A549 (cell line): ENCODE measurements around the gene GGN. TPM values are rescaled to one million over a fixed set of nuclear protein-coding genes. Genes with fewer than 3 reads are reported as not detected.

Source experiments
- ATAC-seq, 2 experiments: fragments of 200-7000 bp in 1 of 2; fragments of >200 bp in 1 of 2; cut with Nextera tagmentation in 1 of 2; cut with Tn5 transposase in 1 of 2; 3 replicates each; pipeline versions ENCODE4 v1.8.0 to v1.9.1; 2018 to 2020; ENCODE audit warnings: mild to moderate bottlenecking in 1 of 2, moderate library complexity in 1 of 2
- CTCF ChIA-PET: fragments of 300-600 bp; sonication (Branson Sonifier 250); formaldehyde crosslinking; extraction: SDS; loops from one replicate; lab custom pipeline; 2021; ENCODE audit warnings: antibody characterized with exemption, inconsistent platforms; lab: Yijun Ruan, JAX
- POLR2A ChIA-PET: fragments of 350-600 bp; formaldehyde crosslinking; extraction: SDS; loops from one replicate; lab custom pipeline; 2021; ENCODE audit warnings: antibody characterized with exemption, inconsistent platforms; lab: Yijun Ruan, JAX
- DNase-seq, 2 experiments: peaks; one replicate each; pipeline versions ENCODE4 v3.0.0 to v3.0.0-alpha.2; 2011 to 2016; ENCODE audit warnings: low read depth in 1 of 2, low spot score in 1 of 2
- FAIRE-seq: peaks from 2 replicates; lab custom pipeline; 2011; peaks lifted over from hg19 to GRCh38; lab: Jason Lieb, UNC
- H3K27ac ChIP-seq, 2 experiments: fragments of >200 bp; sonication (Bioruptor Twin); formaldehyde crosslinking; 3 replicates each; pipeline ENCODE4 v1.5.1; 2016 to 2017
- H3K4me1 ChIP-seq: fragments of >200 bp; sonication (Bioruptor Twin); formaldehyde crosslinking; 3 replicates; pipeline ENCODE4 v1.6.1; 2016
- H3K4me2 ChIP-seq: fragments of >200 bp; sonication (Bioruptor Twin); formaldehyde crosslinking; 3 replicates; pipeline ENCODE4 v1.6.1; 2016
- H3K4me3 ChIP-seq: fragments of >200 bp; sonication (Bioruptor Twin); formaldehyde crosslinking; 3 replicates; pipeline ENCODE4 v1.5.1; 2016
- H3K9me3 ChIP-seq: fragments of >200 bp; sonication (Bioruptor Twin); formaldehyde crosslinking; 3 replicates; pipeline ENCODE4 v1.6.1; 2016
- CEBPB ChIP-seq, 2 experiments: fragments of >200 bp in 1 of 2; sonication (Bioruptor Twin) in 1 of 2; formaldehyde crosslinking in 1 of 2; IDR thresholded peaks; 2 replicates each; pipeline ENCODE4 v1.6.1; 2012 to 2016
- E2F6 ChIP-seq: IDR thresholded peaks from 2 replicates; pipeline ENCODE4 v1.6.1; 2012; ENCODE audit warnings: low read depth, borderline replicate concordance
- EP300 ChIP-seq, 2 experiments: fragments of >200 bp; sonication (Bioruptor Twin); formaldehyde crosslinking; IDR thresholded peaks; 2 replicates in 1 of 2; 3 replicates in 1 of 2; pipeline ENCODE4 v1.6.1; 2016 to 2017
- RARB ChIP-seq: fragments of 250-450 bp; sonication (Bioruptor Pico); IDR thresholded peaks from 2 replicates; pipeline ENCODE4 v1.8.0; 2021; ENCODE audit warnings: mild to moderate bottlenecking, moderate library complexity
- RFX5 ChIP-seq: fragments of 450-650 bp; IDR thresholded peaks from 2 replicates; pipeline ENCODE4 v1.7.1; 2014; ENCODE audit warnings: antibody characterized with exemption, mild to moderate bottlenecking, moderate library complexity
- RNF2 ChIP-seq: fragments of 200-600 bp; sonication (generic); IDR thresholded peaks from 2 replicates; pipeline ENCODE4 v1.6.1; 2016; ENCODE audit warnings: low read depth, mild to moderate bottlenecking, antibody characterized with exemption, moderate library complexity, borderline replicate concordance
- SREBF2 ChIP-seq: fragments of 450-650 bp; IDR thresholded peaks from 2 replicates; pipeline ENCODE4 v1.6.1; 2014; ENCODE audit warnings: mild to moderate bottlenecking, moderate library complexity
- ZNF302 ChIP-seq: fragments of 250-450 bp; sonication (Bioruptor Pico); IDR thresholded peaks from 2 replicates; pipeline ENCODE4 v1.9.0; 2021; ENCODE audit warnings: inconsistent platforms, mild to moderate bottlenecking, moderate library complexity
- ZSCAN20 ChIP-seq: fragments of 250-450 bp; sonication (Bioruptor Pico); IDR thresholded peaks from 2 replicates; pipeline ENCODE4 v1.8.0; 2022; ENCODE audit warnings: mild to moderate bottlenecking, moderate library complexity
- WGBS: methylation state at CpG from one replicate; pipeline ENCODE4 v1.1.6; 2017; ENCODE audit errors: missing lambda C conversion rate; 5-methylcytosine and 5-hydroxymethylcytosine counted together
- polyA plus RNA-seq, 4 experiments: library from polyadenylated mRNA; depleted of rRNA in 3 of 4; stranded (reverse); fragments of >200 nt; fragmentation: RNase III in 1 of 4; extraction: RNeasy Plus Mini Kit Qiagen cat#74134 plus additional on column Dnase treatment in 1 of 4; gene quantifications; 2 replicates in 3 of 4; 3 replicates in 1 of 4; pipeline ENCODE4 v1.2.3, GENCODE V29; 2011 to 2017
- TF ChIP-seq, protein P1 (sequence below): IDR thresholded peaks from 2 replicates; pipeline ENCODE4 v1.6.1; 2012
- TF ChIP-seq, protein P2 (sequence below): fragments of 200-600 bp; sonication (generic); IDR thresholded peaks from 2 replicates; pipeline ENCODE4 v1.6.1; 2016; ENCODE audit warnings: antibody characterized with exemption, mild to moderate bottlenecking, moderate library complexity
- TF ChIP-seq, protein P3 (sequence below): fragments of 150-350 bp; IDR thresholded peaks from 2 replicates; pipeline ENCODE4 v1.6.1; 2014; ENCODE audit warnings: low read depth, mild to moderate bottlenecking, low read length
- TF ChIP-seq, protein P4 (sequence below): fragments of >200 bp; sonication (Bioruptor Twin); formaldehyde crosslinking; IDR thresholded peaks from 3 replicates; pipeline ENCODE4 v1.6.1; 2016
- TF ChIP-seq, protein P5 (sequence below): fragments of >200 bp; sonication (Bioruptor Twin); formaldehyde crosslinking; IDR thresholded peaks from 2 replicates; pipeline ENCODE4 v1.6.1; 2016

GGN gene
- polyA plus RNA-seq, 2 of the 4 experiments (the other 2 are of a cell fraction): 0.46 TPM; not detected in 1

DNA sequence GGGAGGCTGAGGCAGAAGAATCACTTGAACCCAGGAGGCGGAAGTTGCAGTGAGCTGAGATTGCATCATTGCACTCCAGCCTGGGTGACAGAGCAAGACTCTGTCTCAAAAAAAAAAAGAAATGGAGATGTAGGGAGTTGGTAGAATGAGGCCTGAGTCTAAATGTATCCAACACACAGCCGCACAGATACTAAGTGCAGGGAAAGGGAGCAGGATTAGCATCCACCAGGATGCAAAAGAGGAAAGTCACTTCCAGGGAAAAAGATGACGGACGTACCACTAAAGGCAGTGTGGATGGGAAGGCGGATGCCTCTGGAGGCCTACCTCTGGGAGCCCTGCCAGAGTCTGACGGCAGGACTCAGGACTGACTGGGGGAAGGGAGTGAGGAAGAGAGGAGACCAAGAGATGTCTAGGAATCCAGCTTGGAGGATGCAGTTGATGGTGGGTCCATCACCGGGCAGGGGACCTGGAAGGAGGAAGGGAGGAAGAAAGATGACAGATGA is 21.8 kb upstream of the GGN start:
- TF ChIP-seq CEBPB (IDR thresholded peaks at IDR 0.05) (peak in 1 of 2 experiments; percentile 24; a peak in 1 of 4 replicates), RNF2 (no peak)
- Histone ChIP-seq H3K9me3 (no peaks in the 10 kb centered on the region), H3K4me3 (no peak overlapping the region), H3K4me1 (peaks cover 9% of the 10 kb centered on the region), H3K4me2 (no peak overlapping the region), H3K27ac (no peak overlapping the region)
- POLR2A ChIA-PET: interaction anchor here (1.2 kb wide), 1 partner anchor 512 kb away, joined by 9 read pairs; no protein-coding TSS in a partner anchor
- ATAC-seq (peak; percentile 7 to 38; a peak in 3 of 6 replicates), DNase-seq (peak in 1 of 2 experiments; percentile 42), FAIRE-seq (peak; percentile 36)
- CTCF ChIA-PET: interaction anchor here (0.9 to 9.9 kb wide), 5 partner anchors 10 to 478 kb away, joined by 3 to 172 read pairs (median 8); no protein-coding TSS in a partner anchor
- WGBS: 76% methylated on average over 7 of the region's 7 CpGs

GRCh38 chr19:38405276-38405675 is 17.4 kb upstream of the GGN start:
- H3K4me2 ChIP-seq: no peak overlapping the region
- ChIA-PET CTCF (interaction anchor here (0.8 to 14.1 kb wide), 16 partner anchors 9 to 526 kb away, joined by 3 to 254 read pairs (median 30); partner anchors contain the start of genes GGN, MRPS12, NFKBIB and RASGRP4), POLR2A (interaction anchor here (1.0 kb wide), 1 partner anchor 227 kb away, joined by 3 read pairs; no protein-coding TSS in a partner anchor)
- WGBS: 91% methylated on average over 8 of the region's 8 CpGs
- FAIRE-seq (no peak), DNase-seq (no peak), ATAC-seq (no peak)
- H3K4me3 ChIP-seq: no peak overlapping the region
- no peaks in the 10 kb centered on the region for H3K9me3 ChIP-seq
- TF ChIP-seq, protein P1, sequence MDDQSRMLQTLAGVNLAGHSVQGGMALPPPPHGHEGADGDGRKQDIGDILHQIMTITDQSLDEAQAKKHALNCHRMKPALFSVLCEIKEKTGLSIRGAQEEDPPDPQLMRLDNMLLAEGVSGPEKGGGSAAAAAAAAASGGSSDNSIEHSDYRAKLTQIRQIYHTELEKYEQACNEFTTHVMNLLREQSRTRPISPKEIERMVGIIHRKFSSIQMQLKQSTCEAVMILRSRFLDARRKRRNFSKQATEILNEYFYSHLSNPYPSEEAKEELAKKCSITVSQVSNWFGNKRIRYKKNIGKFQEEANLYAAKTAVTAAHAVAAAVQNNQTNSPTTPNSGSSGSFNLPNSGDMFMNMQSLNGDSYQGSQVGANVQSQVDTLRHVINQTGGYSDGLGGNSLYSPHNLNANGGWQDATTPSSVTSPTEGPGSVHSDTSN: no peak
- TF ChIP-seq RFX5: no peak
- TF ChIP-seq, protein P2, sequence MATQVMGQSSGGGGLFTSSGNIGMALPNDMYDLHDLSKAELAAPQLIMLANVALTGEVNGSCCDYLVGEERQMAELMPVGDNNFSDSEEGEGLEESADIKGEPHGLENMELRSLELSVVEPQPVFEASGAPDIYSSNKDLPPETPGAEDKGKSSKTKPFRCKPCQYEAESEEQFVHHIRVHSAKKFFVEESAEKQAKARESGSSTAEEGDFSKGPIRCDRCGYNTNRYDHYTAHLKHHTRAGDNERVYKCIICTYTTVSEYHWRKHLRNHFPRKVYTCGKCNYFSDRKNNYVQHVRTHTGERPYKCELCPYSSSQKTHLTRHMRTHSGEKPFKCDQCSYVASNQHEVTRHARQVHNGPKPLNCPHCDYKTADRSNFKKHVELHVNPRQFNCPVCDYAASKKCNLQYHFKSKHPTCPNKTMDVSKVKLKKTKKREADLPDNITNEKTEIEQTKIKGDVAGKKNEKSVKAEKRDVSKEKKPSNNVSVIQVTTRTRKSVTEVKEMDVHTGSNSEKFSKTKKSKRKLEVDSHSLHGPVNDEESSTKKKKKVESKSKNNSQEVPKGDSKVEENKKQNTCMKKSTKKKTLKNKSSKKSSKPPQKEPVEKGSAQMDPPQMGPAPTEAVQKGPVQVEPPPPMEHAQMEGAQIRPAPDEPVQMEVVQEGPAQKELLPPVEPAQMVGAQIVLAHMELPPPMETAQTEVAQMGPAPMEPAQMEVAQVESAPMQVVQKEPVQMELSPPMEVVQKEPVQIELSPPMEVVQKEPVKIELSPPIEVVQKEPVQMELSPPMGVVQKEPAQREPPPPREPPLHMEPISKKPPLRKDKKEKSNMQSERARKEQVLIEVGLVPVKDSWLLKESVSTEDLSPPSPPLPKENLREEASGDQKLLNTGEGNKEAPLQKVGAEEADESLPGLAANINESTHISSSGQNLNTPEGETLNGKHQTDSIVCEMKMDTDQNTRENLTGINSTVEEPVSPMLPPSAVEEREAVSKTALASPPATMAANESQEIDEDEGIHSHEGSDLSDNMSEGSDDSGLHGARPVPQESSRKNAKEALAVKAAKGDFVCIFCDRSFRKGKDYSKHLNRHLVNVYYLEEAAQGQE: no peak
- peaks cover 10% of the 10 kb centered on the region for H3K4me1 ChIP-seq
- no peak overlapping the region for H3K27ac ChIP-seq

DNA sequence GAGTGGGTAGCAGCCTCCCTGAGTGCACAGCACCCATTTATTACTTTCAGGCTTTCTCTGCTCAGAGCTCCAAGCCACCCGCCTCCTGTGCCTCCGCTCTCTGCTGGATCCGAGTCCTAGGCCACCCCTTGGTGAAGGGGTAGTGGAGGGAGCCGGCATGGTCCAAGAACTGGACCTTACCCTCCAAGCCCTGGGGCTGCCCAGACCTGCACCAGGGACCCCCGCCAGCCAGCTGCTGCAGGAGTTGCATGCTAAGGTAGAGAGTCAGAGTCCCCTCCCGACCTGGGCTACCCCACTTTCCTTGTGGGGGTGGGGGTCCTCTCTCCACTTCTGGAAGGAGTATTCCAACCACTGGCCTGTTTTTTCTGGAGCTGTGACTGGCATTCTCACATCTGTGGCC is 17.0 kb upstream of the GGN start:
- Histone ChIP-seq H3K27ac (no peak overlapping the region), H3K4me2 (no peak overlapping the region), H3K9me3 (no peaks in the 10 kb centered on the region), H3K4me1 (peaks cover 10% of the 10 kb centered on the region), H3K4me3 (no peak overlapping the region)
- ChIA-PET CTCF (interaction anchor here (0.5 to 14.1 kb wide), 22 partner anchors 9 to 572 kb away, joined by 3 to 254 read pairs (median 21); partner anchors contain the start of genes EIF3K, GGN, MAP4K1 and MRPS12), POLR2A (interaction anchor here (1.0 kb wide), 1 partner anchor 228 kb away, joined by 3 read pairs; no protein-coding TSS in a partner anchor)
- FAIRE-seq (no peak), DNase-seq (no peak)
- WGBS: 93% methylated on average over 6 of the region's 6 CpGs
- TF ChIP-seq, protein P3, sequence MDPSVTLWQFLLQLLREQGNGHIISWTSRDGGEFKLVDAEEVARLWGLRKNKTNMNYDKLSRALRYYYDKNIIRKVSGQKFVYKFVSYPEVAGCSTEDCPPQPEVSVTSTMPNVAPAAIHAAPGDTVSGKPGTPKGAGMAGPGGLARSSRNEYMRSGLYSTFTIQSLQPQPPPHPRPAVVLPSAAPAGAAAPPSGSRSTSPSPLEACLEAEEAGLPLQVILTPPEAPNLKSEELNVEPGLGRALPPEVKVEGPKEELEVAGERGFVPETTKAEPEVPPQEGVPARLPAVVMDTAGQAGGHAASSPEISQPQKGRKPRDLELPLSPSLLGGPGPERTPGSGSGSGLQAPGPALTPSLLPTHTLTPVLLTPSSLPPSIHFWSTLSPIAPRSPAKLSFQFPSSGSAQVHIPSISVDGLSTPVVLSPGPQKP: no peak
- TF ChIP-seq ZNF302 (CRISPR knock-in tag) (no peak), E2F6 (no peak), ZSCAN20 (no peak), SREBF2 (no peak), EP300 (IDR thresholded peaks at IDR 0.05) (no peak), RARB (CRISPR knock-in tag) (no peak)
- TF ChIP-seq, protein P4, sequence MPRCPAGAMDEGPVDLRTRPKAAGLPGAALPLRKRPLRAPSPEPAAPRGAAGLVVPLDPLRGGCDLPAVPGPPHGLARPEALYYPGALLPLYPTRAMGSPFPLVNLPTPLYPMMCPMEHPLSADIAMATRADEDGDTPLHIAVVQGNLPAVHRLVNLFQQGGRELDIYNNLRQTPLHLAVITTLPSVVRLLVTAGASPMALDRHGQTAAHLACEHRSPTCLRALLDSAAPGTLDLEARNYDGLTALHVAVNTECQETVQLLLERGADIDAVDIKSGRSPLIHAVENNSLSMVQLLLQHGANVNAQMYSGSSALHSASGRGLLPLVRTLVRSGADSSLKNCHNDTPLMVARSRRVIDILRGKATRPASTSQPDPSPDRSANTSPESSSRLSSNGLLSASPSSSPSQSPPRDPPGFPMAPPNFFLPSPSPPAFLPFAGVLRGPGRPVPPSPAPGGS: no peak
- TF ChIP-seq, protein P5, sequence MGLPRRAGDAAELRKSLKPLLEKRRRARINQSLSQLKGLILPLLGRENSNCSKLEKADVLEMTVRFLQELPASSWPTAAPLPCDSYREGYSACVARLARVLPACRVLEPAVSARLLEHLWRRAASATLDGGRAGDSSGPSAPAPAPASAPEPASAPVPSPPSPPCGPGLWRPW: no peak
- TF ChIP-seq, protein P1: no peak
- TF ChIP-seq, protein P2: no peak
- TF ChIP-seq, all 56 proteins: peak for 0
- no peak for ATAC-seq
